GM12864 (cell line): ENCODE measurements around the gene CERS3.

Experiments
- DNase-seq: peaks from one replicate; pipeline ENCODE4 v3.0.0-alpha.2; 2011; ENCODE audit warnings: low read depth
- H3K4me3 ChIP-seq: 2 replicates; pipeline ENCODE4 v1.5.1; 2011; ENCODE audit warnings: mild to moderate bottlenecking, low read depth, low read length, control low read depth
- TF ChIP-seq, protein P1 (sequence below): IDR thresholded peaks from 2 replicates; pipeline ENCODE4 v1.5.1; 2011; ENCODE audit warnings: low read depth, mild to moderate bottlenecking, moderate library complexity, low read length, control low read depth, inconsistent platforms; ENCODE audit errors: missing control alignments

CERS3 gene

DNA sequence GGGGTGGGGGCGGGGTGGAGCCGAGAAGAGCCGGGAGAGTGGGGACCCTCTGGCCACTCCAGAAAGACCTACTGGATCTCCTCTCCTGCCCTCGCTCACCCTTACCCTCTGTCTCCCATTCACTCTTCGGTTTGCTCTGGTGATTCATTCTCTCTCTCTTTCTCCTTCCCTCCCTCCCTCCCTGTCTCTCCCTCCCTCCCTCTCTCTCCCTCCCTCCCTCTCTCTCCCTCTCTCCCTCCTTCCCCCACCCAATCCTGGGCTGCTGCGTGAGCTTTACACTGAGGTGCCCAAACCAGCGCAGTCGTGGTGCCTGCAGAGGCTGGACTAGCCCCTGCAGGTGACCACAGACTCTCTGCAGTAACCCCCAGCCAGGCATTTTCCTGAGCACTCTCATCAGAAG is 154.8 kb downstream of the CERS3 start:
- TF ChIP-seq, protein P1, sequence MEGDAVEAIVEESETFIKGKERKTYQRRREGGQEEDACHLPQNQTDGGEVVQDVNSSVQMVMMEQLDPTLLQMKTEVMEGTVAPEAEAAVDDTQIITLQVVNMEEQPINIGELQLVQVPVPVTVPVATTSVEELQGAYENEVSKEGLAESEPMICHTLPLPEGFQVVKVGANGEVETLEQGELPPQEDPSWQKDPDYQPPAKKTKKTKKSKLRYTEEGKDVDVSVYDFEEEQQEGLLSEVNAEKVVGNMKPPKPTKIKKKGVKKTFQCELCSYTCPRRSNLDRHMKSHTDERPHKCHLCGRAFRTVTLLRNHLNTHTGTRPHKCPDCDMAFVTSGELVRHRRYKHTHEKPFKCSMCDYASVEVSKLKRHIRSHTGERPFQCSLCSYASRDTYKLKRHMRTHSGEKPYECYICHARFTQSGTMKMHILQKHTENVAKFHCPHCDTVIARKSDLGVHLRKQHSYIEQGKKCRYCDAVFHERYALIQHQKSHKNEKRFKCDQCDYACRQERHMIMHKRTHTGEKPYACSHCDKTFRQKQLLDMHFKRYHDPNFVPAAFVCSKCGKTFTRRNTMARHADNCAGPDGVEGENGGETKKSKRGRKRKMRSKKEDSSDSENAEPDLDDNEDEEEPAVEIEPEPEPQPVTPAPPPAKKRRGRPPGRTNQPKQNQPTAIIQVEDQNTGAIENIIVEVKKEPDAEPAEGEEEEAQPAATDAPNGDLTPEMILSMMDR, result no peak
- DNase-seq, result no peak
- no peak overlapping the region for H3K4me3 ChIP-seq

DNA sequence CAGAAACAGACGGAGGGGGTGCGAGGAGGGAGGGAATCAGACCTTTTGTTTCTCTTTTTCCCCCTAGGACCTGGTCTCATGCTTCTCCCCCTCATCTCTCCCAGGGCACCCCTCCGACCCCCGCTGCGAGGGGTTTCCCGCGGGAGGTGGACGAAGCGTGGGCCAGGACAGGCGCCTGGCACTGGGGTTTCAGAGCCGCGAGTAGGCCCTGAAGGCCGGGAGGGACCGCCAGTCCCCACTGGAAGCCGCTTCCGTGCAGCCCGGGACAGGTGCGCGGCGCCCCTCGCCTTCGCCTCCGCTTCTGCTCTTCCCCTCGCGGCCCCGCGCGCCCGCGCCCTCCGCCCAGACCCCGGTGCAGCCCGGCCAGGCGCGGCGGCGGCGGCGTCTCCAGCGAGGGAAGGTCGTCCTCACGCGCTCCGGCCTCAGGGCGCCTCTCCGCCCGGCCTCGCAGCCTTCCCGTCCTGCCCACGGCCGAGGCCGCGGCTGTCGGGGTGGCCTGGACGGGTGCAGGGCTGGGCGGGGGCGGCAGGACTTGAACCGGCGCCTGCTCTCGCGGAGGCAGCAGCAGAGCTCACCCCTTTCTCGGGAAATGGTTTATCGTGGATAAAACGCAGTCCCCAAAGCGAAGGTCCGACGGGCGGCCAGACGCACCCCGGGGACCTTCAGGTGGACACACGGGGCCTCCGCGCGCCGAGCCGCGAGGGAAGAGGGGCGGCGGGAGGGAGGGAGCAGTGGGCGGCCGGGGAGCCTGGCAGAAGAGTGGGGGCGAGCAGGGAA is 155.4 kb downstream of the CERS3 start:
- TF ChIP-seq, protein P1, result no peak
- no peak for DNase-seq
- no peak overlapping the region for H3K4me3 ChIP-seq

DNA sequence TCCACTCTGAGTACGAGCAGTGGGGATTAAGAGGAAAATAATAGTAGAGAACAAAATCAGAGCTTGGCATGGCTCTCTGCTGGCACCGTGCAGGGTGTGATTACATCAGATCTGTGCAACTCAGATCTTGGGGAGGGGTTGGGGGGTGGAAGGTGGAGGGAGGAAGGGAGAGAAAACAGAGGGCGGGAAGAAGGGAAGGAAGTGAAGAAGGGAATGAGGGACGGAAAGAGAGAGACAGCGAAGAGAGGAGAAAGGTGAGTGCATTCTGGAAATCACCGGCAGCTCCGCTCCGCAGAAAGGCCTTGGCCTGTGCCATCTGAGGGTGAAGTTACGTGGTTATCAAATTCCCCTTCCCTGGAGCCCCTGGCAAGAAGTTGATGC is 156.0 kb downstream of the CERS3 start:
- TF ChIP-seq, protein P1, result no peak
- H3K4me3 ChIP-seq, result no peak overlapping the region
- no peak for DNase-seq

DNA sequence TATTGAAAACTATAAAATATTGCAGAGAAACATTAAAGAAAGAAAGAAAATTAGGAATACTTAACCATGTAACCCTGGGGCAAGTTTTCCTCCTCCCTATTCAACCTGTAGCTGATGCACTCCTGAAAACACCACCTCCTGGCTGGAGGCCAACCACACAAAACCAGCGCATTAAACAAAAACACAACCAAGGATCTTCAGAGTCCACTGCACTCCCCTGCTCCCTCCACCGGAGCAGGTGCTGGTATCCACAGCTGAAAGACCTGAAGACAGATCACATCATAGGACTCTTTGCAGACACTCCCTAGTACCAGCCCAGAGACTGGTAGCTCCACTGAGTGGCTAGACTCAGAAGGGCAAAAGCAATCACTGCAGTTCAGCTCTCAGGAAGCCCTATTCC is 173.4 kb downstream of the CERS3 start:
- TF ChIP-seq, protein P1, result no peak
- H3K4me3 ChIP-seq, result no peak overlapping the region
- no peak for DNase-seq

DNA sequence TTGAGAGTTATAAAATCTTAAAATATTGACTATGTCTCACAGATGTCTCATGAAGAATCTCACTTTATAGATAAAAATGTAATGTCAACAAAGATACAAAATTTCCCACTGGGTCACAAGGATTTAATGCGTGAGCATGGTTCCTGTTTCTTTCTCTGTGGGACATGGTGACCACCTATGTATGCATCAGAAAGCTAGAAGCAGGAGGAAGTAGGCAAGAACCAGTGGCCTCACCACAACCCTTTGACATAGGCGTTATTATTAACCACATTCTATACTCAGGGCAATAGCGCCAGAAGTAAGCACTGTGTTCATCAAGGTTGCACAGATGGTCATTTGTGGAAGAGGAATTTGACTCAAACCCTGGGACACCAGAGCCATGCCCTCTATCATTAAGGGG is 175.3 kb downstream of the CERS3 start:
- TF ChIP-seq, protein P1, result no peak
- no peak for DNase-seq

DNA sequence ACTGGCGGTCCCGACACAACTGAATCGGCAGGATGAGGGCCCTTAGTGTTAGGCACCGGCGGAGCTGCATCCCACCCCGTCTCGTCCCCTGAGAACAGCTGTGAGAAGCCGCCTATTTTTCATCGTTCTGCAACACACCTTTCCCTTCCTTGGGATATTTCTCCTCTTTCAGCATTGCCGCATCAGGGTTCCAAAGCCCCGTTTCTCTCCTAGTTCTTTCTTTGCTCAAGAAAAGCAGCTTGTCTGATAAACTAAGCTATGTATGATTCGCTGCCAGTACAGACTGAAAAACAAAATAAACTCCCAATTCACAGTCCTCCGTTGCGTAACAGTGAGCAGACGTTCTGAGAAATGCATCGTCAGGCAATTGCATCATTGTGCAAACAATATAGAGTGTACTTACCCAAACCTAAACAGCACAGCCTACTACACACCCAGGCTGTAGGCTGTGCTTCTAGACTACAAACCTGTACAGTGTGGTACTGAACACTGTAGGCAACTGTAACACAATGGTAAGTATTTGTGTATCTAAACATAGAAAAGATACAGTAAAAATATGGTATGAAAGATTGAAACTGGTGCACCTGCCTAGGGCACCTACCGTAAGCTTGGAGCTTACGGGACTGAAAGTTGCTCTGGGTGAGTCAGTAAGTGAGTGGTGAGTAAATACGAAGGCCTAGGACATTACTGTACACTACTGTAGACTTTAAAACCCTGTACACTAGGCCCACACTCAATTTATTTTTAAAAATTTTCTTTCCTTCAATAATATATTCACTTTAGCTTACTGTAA is 178.1 kb downstream of the CERS3 start:
- TF ChIP-seq, protein P1, result no peak
- H3K4me3 ChIP-seq, result no peak overlapping the region; the same call in 1 of the 2 replicates
- DNase-seq, result no peak

More for the DNA sequence above, 175.3 kb downstream of the CERS3 start:
- no peak overlapping the region for H3K4me3 ChIP-seq
